ENCODE results near the gene CCDC183.

GRCh38 chr9:136803551-136804508, 7.7 kb downstream of the CCDC183 start:
- TF ChIP-seq CTCF (conservative IDR thresholded peaks at IDR 0.05; ENCODE audit: low read length) (no peak), EZH2phosphoT487 (IDR thresholded peaks at IDR 0.05; ENCODE audit: borderline replicate concordance, low read depth, low read length) (no peak)

Measured in OCI-LY7 (cell line).